Measurements from ENCODE around the gene FAM78B. TPM values are rescaled to one million over a fixed set of nuclear protein-coding genes. Genes with fewer than 3 reads are reported as not detected.

FAM78B gene
- total RNA-seq, 2 experiments from 2014 or later, result 0.11 TPM; not detected in 1

- no peak overlapping the region for H3K27ac ChIP-seq (ENCODE audit: low read depth in 1 of 2, low read length in 2 of 2)
- intact Hi-C loops (cut with DNase I, micrococcal nuclease), result no loop called here
- H3K4me3 ChIP-seq (ENCODE audit: low read length), result no peak overlapping the region
- ChIA-PET CTCF (no interaction called here), POLR2A (no interaction called here)
- TF ChIP-seq CTCF (IDR thresholded peaks at IDR 0.05), result no peak
- H3K4me3 Mint-ChIP-seq, result no peak overlapping the region
- ATAC-seq (ENCODE audit: poor library complexity), result no peak
- no peaks in the 10 kb centered on the region for H3K36me3 Mint-ChIP-seq (ENCODE audit: low read depth)
- no peaks in the 10 kb centered on the region for H3K9me3 Mint-ChIP-seq
- H3K27me3 Mint-ChIP-seq, result peaks cover 17% of the 10 kb centered on the region
- H3K4me1 Mint-ChIP-seq (ENCODE audit: low read depth), result no peaks in the 10 kb centered on the region
- peaks cover 0 to 2% of the 10 kb centered on the region in 2 experiments for H3K27me3 ChIP-seq (ENCODE audit: control insufficient read depth in 1 of 2, insufficient read depth in 2 of 2, low read length in 2 of 2)
- H3K36me3 ChIP-seq (ENCODE audit: insufficient read depth, low read length), result no peaks in the 10 kb centered on the region
- no peaks in the 10 kb centered on the region for H3K9me3 ChIP-seq (ENCODE audit: control insufficient read depth in 1 of 2, insufficient read depth in 1 of 2, low read length in 2 of 2)
- H3K27ac Mint-ChIP-seq, result no peak overlapping the region
- no peaks in the 10 kb centered on the region for H3K4me1 ChIP-seq (ENCODE audit: insufficient read depth, low read length)
- DNase-seq, result no peak
Observed at GRCh38 chr1:166176416-166176815, 9.6 kb upstream of the FAM78B start.

- Mint-ChIP-seq H3K4me3 (no peak overlapping the region), H3K36me3 (ENCODE audit: low read depth) (no peaks in the 10 kb centered on the region), H3K9me3 (no peaks in the 10 kb centered on the region), H3K27ac (no peak overlapping the region), H3K4me1 (ENCODE audit: low read depth) (no peaks in the 10 kb centered on the region), H3K27me3 (peaks cover 25% of the 10 kb centered on the region)
- DNase-seq (no peak), ATAC-seq (ENCODE audit: poor library complexity) (no peak)
- intact Hi-C loops (cut with DNase I, micrococcal nuclease), result no loop called here
- H3K27me3 ChIP-seq (ENCODE audit: control insufficient read depth in 1 of 2, insufficient read depth in 2 of 2, low read length in 2 of 2), result peaks cover 0 to 2% of the 10 kb centered on the region in 2 experiments
- H3K36me3 ChIP-seq (ENCODE audit: insufficient read depth, low read length), result no peaks in the 10 kb centered on the region
- ChIA-PET POLR2A (no interaction called here), CTCF (no interaction called here)
- TF ChIP-seq CTCF (IDR thresholded peaks at IDR 0.05), result no peak
- no peaks in the 10 kb centered on the region for H3K4me1 ChIP-seq (ENCODE audit: insufficient read depth, low read length)
- no peak overlapping the region for H3K27ac ChIP-seq (ENCODE audit: low read depth in 1 of 2, low read length in 2 of 2)
- H3K4me3 ChIP-seq (ENCODE audit: low read length), result no peak overlapping the region
- no peaks in the 10 kb centered on the region for H3K9me3 ChIP-seq (ENCODE audit: control insufficient read depth in 1 of 2, insufficient read depth in 1 of 2, low read length in 2 of 2)
Observed at GRCh38 chr1:166175032-166175431, 8.2 kb upstream of the FAM78B start.

GRCh38 chr1:166174108-166174507 lies 7.3 kb upstream of the FAM78B start:
- Mint-ChIP-seq H3K27ac (no peak overlapping the region), H3K36me3 (ENCODE audit: low read depth) (no peaks in the 10 kb centered on the region), H3K9me3 (no peaks in the 10 kb centered on the region), H3K27me3 (peaks cover 31% of the 10 kb centered on the region), H3K4me1 (ENCODE audit: low read depth) (no peaks in the 10 kb centered on the region), H3K4me3 (no peak overlapping the region)
- H3K27me3 ChIP-seq (ENCODE audit: control insufficient read depth in 1 of 2, insufficient read depth in 2 of 2, low read length in 2 of 2), result peaks cover 1 to 2% of the 10 kb centered on the region in 2 experiments
- no peaks in the 10 kb centered on the region for H3K9me3 ChIP-seq (ENCODE audit: control insufficient read depth in 1 of 2, insufficient read depth in 1 of 2, low read length in 2 of 2)
- DNase-seq (no peak), ATAC-seq (ENCODE audit: poor library complexity) (no peak)
- intact Hi-C loops (cut with DNase I, micrococcal nuclease), result no loop called here
- H3K36me3 ChIP-seq (ENCODE audit: insufficient read depth, low read length), result no peaks in the 10 kb centered on the region
- CTCF ChIA-PET, result no interaction called here
- H3K4me3 ChIP-seq (ENCODE audit: low read length), result no peak overlapping the region
- POLR2A ChIA-PET, result no interaction called here
- TF ChIP-seq CTCF (IDR thresholded peaks at IDR 0.05), result no peak
- no peak overlapping the region for H3K27ac ChIP-seq (ENCODE audit: low read depth in 1 of 2, low read length in 2 of 2)
- H3K4me1 ChIP-seq (ENCODE audit: insufficient read depth, low read length), result no peaks in the 10 kb centered on the region
